ENCODE data around the gene SPTLC3.

SPTLC3 gene

DNA sequence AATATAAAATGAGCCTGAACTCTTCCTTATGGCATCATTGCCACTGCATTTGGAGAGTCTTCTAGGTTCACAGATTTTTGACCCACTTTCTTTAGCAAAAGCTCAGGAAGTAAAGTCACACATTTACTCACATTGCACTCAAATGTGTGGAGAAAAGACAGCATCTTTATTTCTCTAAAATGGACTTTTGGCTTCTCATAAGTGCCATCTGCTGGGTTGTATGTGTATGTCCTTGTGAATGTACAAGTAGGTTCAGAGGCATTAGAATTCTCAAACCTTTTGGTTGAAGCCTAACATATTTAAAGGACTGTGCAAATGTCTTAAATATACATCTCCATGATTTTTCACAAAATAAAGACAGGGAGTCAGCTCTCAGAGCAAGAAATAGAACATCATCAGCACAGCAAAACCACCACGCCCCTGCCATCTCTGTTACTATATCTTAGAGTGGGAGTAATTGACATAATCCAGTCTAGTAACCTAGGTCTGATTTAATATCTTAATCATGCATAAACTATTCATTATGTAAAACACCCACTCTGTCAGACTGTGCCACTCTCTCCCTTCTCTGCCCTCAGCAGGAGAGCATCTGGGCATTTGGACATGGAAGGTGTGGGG lies 42.2 kb upstream of the SPTLC3 start:
- DNase-seq (ENCODE audit: low spot score): no peak
- TF ChIP-seq, protein P1, sequence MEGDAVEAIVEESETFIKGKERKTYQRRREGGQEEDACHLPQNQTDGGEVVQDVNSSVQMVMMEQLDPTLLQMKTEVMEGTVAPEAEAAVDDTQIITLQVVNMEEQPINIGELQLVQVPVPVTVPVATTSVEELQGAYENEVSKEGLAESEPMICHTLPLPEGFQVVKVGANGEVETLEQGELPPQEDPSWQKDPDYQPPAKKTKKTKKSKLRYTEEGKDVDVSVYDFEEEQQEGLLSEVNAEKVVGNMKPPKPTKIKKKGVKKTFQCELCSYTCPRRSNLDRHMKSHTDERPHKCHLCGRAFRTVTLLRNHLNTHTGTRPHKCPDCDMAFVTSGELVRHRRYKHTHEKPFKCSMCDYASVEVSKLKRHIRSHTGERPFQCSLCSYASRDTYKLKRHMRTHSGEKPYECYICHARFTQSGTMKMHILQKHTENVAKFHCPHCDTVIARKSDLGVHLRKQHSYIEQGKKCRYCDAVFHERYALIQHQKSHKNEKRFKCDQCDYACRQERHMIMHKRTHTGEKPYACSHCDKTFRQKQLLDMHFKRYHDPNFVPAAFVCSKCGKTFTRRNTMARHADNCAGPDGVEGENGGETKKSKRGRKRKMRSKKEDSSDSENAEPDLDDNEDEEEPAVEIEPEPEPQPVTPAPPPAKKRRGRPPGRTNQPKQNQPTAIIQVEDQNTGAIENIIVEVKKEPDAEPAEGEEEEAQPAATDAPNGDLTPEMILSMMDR (IDR thresholded peaks at IDR 0.05; ENCODE audit: extremely low read depth, insufficient read depth, missing control alignments): peak; percentile 18
- in situ Hi-C loops (cut with MboI; ENCODE audit: low pct_unique_long_range_greater_than_20kb, low sequenced_read_pairs, unreplicated experiment): no loop called here

DNA sequence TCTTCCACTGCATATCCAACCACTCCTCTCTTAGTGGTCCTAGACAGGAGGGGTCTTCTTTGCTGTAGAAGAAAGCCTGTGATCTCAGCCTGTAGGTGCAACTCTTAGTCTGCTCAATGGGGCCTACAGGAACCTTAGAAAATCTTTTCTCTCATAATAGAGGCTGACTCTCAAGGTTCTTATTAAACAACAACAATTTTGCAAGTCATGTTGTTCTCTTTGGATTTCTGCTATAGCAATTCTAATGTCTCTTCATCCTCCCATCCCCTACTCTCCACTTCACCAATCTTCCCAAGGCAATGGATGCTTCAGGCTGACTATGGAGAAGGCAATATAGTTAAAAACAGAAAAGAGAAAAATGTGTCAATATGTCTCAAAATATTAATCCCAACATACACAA lies 40.8 kb upstream of the SPTLC3 start:
- in situ Hi-C loops (cut with MboI; ENCODE audit: low pct_unique_long_range_greater_than_20kb, low sequenced_read_pairs, unreplicated experiment): no loop called here
- DNase-seq (ENCODE audit: low spot score): no peak
- TF ChIP-seq, protein P1 (IDR thresholded peaks at IDR 0.05; ENCODE audit: extremely low read depth, insufficient read depth, missing control alignments): no peak

DNA sequence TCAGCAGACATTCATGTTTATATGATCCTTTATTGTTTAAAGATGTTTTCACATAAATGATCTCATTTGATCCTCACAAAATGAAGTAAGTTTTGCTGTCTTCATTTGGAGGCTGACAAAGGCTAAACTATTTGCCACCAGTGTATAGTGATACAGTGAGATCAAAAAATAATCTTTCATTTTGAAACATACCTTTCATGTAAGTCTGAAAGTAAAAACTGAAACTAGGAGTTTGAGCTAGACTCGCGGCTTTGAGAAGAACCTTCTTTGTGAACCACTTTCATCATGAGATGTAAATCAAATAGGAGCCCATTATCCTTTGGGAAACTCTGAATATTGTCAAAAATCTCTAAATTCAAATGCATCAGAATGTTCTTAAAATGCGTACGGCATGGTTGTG lies 40.3 kb upstream of the SPTLC3 start:
- in situ Hi-C loops (cut with MboI; ENCODE audit: low pct_unique_long_range_greater_than_20kb, low sequenced_read_pairs, unreplicated experiment): no loop called here
- no peak for DNase-seq (ENCODE audit: low spot score)
- TF ChIP-seq, protein P1 (IDR thresholded peaks at IDR 0.05; ENCODE audit: extremely low read depth, insufficient read depth, missing control alignments): no peak

DNA sequence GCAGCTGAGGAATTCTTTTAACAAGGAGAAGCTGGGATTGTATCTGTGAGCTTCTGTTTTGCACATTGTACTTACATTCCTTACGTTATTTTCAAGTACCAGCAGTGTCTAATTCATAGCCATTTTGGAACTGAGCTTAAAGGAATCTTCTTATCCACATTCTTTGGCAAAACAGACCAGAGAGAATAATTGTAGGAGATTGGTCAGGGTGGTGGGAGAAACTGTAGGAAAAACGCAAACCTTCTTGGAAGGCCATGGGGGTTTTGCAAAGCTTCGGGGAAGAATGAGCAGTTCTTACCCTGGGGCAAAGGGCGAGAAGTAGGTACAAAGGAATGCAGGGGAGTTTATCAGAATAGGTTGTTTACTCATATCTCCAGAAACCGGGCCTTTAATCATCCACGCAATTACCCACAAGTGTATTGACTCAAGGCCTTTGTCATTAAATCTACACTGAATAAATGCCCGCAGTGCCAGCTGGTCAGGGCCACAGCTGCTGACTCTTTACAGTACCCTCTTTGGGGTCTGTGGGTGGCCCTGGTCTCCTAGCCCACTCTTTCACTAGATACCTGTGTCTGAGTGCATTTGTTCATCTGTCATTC lies 39.6 kb upstream of the SPTLC3 start:
- no peak for DNase-seq (ENCODE audit: low spot score)
- in situ Hi-C loops (cut with MboI; ENCODE audit: low pct_unique_long_range_greater_than_20kb, low sequenced_read_pairs, unreplicated experiment): no loop called here
- TF ChIP-seq, protein P1 (IDR thresholded peaks at IDR 0.05; ENCODE audit: extremely low read depth, insufficient read depth, missing control alignments): no peak

DNA sequence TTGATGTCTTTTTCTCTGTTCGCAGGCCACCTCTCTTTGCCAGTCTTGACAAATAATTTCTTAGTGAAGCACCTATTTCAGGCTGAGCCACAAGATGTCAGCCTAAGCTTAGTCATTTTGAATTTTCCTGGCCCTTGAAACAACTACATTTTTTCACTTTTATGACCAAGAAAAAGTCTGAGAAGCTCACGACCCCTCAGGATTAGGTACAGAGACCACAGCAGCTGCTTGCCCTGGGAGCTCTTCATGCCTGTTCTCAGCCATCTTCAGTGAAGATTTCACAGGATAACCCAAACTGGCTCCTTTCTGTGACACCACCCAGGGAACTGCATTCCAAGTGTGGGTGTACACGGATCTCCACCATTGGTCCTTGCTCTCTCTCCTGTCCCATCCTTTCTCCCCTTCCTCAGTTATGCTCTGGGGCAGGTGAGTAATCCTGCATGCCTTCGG lies 38.4 kb upstream of the SPTLC3 start:
- peak; percentile 11 for DNase-seq (ENCODE audit: low spot score)
- TF ChIP-seq, protein P1 (IDR thresholded peaks at IDR 0.05; ENCODE audit: extremely low read depth, insufficient read depth, missing control alignments): peak; percentile 69
- in situ Hi-C loops (cut with MboI; ENCODE audit: low pct_unique_long_range_greater_than_20kb, low sequenced_read_pairs, unreplicated experiment): no loop called here

DNA sequence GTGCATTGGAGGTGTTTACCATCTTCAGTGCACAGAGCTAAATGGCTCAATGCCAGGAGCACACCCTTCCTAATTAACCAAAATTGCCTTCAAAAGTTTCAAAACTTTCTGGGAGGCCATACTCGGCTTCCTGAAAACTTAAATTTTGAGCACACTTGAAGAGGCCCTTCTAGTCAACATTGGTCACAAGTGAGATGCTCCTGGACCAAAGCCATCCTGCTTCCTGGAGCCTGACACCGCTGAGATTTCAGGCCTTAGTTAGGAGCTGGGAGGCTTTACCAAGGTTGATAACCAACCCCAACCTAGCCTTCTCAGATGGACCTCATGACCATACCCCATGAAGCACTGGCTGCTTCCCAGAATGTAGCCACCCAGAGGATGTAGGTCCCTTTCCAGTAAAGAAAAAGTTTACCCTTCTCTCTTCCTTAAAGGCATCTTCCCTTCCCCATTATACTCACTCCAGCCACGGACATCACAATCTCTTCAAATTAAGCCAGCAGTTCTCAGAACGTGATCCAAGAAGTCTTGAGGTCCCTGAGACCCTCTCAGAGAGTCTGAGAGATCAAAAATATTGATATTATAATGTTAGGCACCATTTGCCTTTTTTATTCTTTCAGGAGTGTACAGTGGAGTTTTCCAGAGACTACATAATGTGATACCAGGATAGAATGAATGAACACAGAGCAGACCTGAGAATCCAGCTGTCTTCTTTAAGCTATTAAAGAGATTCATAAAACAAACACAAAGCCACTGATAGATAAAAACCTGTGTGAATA lies 32.8 kb upstream of the SPTLC3 start:
- no peak for DNase-seq (ENCODE audit: low spot score)
- in situ Hi-C loops (cut with MboI; ENCODE audit: low pct_unique_long_range_greater_than_20kb, low sequenced_read_pairs, unreplicated experiment): no loop called here
- TF ChIP-seq, protein P1 (IDR thresholded peaks at IDR 0.05; ENCODE audit: extremely low read depth, insufficient read depth, missing control alignments): no peak
